ENCODE data around the gene ACCSL.

The ACCSL gene

GRCh38 chr11:44058275-44058674, 10.5 kb downstream of the ACCSL start:
- DNase-seq = no peak
- H3K4me3 ChIP-seq (ENCODE audit: low read depth, low read length) = no peak overlapping the region
- H3K36me3 ChIP-seq = no peaks in the 10 kb centered on the region
- no peaks in the 10 kb centered on the region for H3K4me1 ChIP-seq
- no peaks in the 10 kb centered on the region for H3K27me3 ChIP-seq
- TF ChIP-seq CTCF (IDR thresholded peaks at IDR 0.05; ENCODE audit: low read depth, low read length) = no peak
- H3K9me3 ChIP-seq = no peaks in the 10 kb centered on the region

DNA sequence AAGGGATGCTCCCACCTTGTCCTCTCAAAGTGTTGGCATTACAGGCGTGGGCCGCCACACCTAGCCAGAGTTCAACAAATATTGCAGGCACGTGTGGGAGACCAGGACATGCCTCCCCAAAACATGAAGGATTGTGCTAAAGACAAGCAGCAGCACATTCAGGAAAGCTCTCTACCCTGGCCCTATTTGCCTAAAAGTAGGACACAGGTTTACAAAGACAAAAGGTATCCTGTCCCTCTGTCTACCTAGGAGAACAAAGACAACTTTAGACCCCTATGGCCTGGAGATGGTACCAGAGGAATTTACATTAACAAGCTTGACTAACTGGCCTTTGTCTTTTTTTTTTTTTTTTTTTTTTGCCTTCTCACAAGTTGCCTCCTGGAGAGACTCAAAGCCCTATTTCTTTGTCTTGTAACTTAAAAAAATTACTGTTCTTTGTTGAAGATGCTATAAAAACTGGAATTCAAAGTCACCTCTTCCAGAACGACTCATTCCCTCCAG, 17.4 kb downstream of the ACCSL start:
- Histone ChIP-seq H3K27me3 (no peaks in the 10 kb centered on the region), H3K9me3 (no peaks in the 10 kb centered on the region), H3K36me3 (no peaks in the 10 kb centered on the region), H3K4me1 (no peaks in the 10 kb centered on the region), H3K4me3 (ENCODE audit: low read depth, low read length) (no peak overlapping the region)
- no peak for TF ChIP-seq CTCF (IDR thresholded peaks at IDR 0.05; ENCODE audit: low read depth, low read length)
- DNase-seq = no peak

GRCh38 chr11:44065841-44066731, 18.3 kb downstream of the ACCSL start, which contains the start of gene ACCS:
Gene ACCS, plus strand, starts transcription at chr11:44066270. Its CDS starts 1,358 bp downstream, at chr11:44067628.
- no peak for TF ChIP-seq CTCF (IDR thresholded peaks at IDR 0.05; ENCODE audit: low read depth, low read length)
- no peak within 1 kb of the TSS for H3K4me3 ChIP-seq (ENCODE audit: low read depth, low read length)
- no peaks in the 10 kb centered on the region for H3K36me3 ChIP-seq
- no peak for DNase-seq
- H3K27me3 ChIP-seq = no peaks in the 10 kb centered on the region
- H3K4me1 ChIP-seq = no peaks in the 10 kb centered on the region
- H3K9me3 ChIP-seq = no peaks in the 10 kb centered on the region

- Histone ChIP-seq H3K36me3 (no peaks in the 10 kb centered on the region), H3K9me3 (no peaks in the 10 kb centered on the region), H3K4me1 (no peaks in the 10 kb centered on the region), H3K27me3 (no peaks in the 10 kb centered on the region), H3K4me3 (ENCODE audit: low read depth, low read length) (no peak overlapping the region)
- no peak for DNase-seq
- TF ChIP-seq CTCF (IDR thresholded peaks at IDR 0.05; ENCODE audit: low read depth, low read length) = no peak
Measured at GRCh38 chr11:44066732-44067141, 19.0 kb downstream of the ACCSL start.

DNA sequence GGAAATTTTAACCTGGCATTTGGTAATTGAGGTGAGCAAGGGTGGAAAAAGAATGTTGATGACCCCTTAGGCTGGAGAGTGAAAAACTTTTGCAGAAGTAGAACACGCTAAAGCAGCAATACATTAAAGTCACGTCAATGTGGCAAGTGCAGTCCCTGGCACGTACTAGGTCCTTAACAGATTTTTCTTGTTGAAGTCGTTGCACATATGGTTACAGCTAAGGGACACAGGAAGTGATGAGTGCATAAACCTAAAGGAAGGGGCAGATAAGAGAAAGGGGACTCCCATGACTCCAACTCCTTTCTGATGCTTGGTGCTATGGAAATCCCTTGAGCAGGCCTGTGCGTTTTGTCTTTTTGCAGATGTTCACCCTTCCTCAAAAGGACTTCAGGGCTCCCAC, 19.5 kb downstream of the ACCSL start:
- Histone ChIP-seq H3K27me3 (no peaks in the 10 kb centered on the region), H3K36me3 (no peaks in the 10 kb centered on the region), H3K9me3 (no peaks in the 10 kb centered on the region), H3K4me3 (ENCODE audit: low read depth, low read length) (no peak overlapping the region), H3K4me1 (no peaks in the 10 kb centered on the region)
- DNase-seq = no peak
- no peak for TF ChIP-seq CTCF (IDR thresholded peaks at IDR 0.05; ENCODE audit: low read depth, low read length)

DNA sequence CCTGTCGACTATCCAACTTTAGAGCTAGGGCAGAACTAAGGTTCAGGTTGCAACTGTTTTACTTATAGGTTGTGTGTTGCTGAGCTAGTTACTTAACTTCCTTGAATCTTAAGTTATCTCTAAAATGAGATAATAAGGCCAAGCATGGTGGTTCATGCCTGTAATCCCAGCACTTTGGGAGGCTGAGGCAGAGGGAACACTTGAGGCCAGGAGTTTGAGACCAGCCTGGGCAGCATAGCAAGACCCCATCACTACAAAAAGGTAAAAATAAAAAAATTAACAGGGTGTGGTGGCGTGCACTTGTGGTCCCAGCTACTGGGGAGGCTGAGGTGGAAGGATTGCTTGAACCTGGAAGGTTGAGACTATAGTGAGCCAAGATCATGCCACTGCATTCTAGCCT, 20.4 kb downstream of the ACCSL start:
- H3K27me3 ChIP-seq = no peaks in the 10 kb centered on the region
- TF ChIP-seq CTCF (IDR thresholded peaks at IDR 0.05; ENCODE audit: low read depth, low read length) = no peak
- no peak for DNase-seq
- no peaks in the 10 kb centered on the region for H3K36me3 ChIP-seq
- no peak overlapping the region for H3K4me3 ChIP-seq (ENCODE audit: low read depth, low read length)
- no peaks in the 10 kb centered on the region for H3K9me3 ChIP-seq
- no peaks in the 10 kb centered on the region for H3K4me1 ChIP-seq

Measured in BE2C (cell line).